ENCODE data around the gene SSH2.

DNA sequence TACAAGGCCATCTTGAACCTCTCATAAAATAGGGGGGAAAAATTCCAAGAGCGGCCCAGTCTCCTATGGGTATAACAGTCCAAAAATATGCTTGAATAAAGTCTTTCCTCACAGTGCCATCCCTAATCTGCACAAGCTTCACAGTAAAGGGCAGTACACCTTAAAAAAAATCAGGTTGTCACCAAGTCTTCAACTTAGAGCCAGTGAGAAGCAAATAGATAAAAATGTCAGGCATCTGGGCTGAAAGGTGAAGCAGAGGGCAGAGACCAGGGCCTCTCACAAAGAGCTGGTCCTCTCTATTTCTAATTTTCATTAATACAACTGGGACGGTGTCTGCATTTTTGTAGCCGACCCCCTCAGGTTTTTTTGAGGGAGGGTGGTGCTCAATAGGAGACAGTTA lies 82.9 kb downstream of the SSH2 start:
- TF ChIP-seq, protein P1, sequence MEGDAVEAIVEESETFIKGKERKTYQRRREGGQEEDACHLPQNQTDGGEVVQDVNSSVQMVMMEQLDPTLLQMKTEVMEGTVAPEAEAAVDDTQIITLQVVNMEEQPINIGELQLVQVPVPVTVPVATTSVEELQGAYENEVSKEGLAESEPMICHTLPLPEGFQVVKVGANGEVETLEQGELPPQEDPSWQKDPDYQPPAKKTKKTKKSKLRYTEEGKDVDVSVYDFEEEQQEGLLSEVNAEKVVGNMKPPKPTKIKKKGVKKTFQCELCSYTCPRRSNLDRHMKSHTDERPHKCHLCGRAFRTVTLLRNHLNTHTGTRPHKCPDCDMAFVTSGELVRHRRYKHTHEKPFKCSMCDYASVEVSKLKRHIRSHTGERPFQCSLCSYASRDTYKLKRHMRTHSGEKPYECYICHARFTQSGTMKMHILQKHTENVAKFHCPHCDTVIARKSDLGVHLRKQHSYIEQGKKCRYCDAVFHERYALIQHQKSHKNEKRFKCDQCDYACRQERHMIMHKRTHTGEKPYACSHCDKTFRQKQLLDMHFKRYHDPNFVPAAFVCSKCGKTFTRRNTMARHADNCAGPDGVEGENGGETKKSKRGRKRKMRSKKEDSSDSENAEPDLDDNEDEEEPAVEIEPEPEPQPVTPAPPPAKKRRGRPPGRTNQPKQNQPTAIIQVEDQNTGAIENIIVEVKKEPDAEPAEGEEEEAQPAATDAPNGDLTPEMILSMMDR (IDR thresholded peaks at IDR 0.05) = no peak
- no peak for TF ChIP-seq POLR2A (IDR thresholded peaks at IDR 0.05)
